ENCODE data around the gene MOB2.

- TF ChIP-seq POLR2A (IDR thresholded peaks at IDR 0.05): no peak
- no peak for TF ChIP-seq CTCF (IDR thresholded peaks at IDR 0.05)
These were observed 43.7 kb downstream of the MOB2 start for GRCh38 chr11:1442807-1443366.
